Measurements from ENCODE around the gene GFER.

- TF ChIP-seq CTCF (IDR thresholded peaks at IDR 0.05), result no peak
- TF ChIP-seq EZH2 (IDR thresholded peaks at IDR 0.05; ENCODE audit: borderline replicate concordance, insufficient read depth, low read depth, low read length, poor library complexity, severe bottlenecking), result no peak
Measured at GRCh38 chr16:1940273-1941161, 43.5 kb upstream of the GFER start.
